GM21723 (cell line): Measurements from ENCODE around the gene POLR2I.

Experiments
- ATAC-seq: cut with Tn5 transposase; IDR thresholded peaks from one replicate; pipeline ENCODE4 v1.9.1; 2021; ENCODE audit warnings: mild to moderate bottlenecking, moderate library complexity; ENCODE audit not compliant: unreplicated experiment

POLR2I gene

GRCh38 chr19:36064826-36065225, 49.8 kb downstream of the POLR2I start:
- no peak for ATAC-seq
